Posterior vena cava (tissue), 2 donors: ENCODE measurements around the gene RREB1. TPM values are rescaled to one million over a fixed set of nuclear protein-coding genes. Genes with fewer than 3 reads are reported as not detected.
A peak's percentile ranks its signal among the peaks of the same experiment; 100 is the strongest.

ENCODE experiments used
- DNase-seq: peaks from one replicate; pipeline ENCODE4 v3.0.0-alpha.2; 2020; ENCODE audit warnings: low spot score
- intact Hi-C, 2 donors: fragments of 100-400 bp; cut with DNase I; formaldehyde crosslinking; loops; one replicate each; pipeline versions ENCODE4 v1.14.1 to v1.14.2; 2022 to 2023
- total RNA-seq, 2 donors: library from RNA; stranded (reverse); fragmentation: NEBNext Ultra II Directional; extraction: Animal tissue kit (Norgen Biotek cat#: 25700); gene quantifications; one replicate each; pipeline ENCODE4 v1.2.1, GENCODE V29; 2021
- donor health status: DM: yes; HTN: yes; CAD: no.
- donor health status: DM: yes; HTN: yes; CAD: no.

RREB1 gene
- total RNA-seq, 2 donors from 2014 or later: 28.8 to 31.8 TPM

- intact Hi-C loops: no loop called here
- no peak for DNase-seq
Observed at GRCh38 chr6:7088076-7088742, 19.6 kb upstream of the RREB1 start.

GRCh38 chr6:7098993-7099392, 8.8 kb upstream of the RREB1 start:
- intact Hi-C loops: no loop called here
- no peak for DNase-seq

GRCh38 chr6:7100072-7100752, 7.5 kb upstream of the RREB1 start:
- intact Hi-C loops: loop anchor here in 1 of 2 donors (10.0 kb wide), 1 partner anchor 145 kb away; no protein-coding TSS in a partner anchor
- no peak for DNase-seq

- intact Hi-C loops: loop anchor here in 1 of 2 donors (10.0 kb wide), 1 partner anchor 144 kb away; no protein-coding TSS in a partner anchor
- no peak for DNase-seq
Observed at GRCh38 chr6:7100753-7101081, 7.0 kb upstream of the RREB1 start.

GRCh38 chr6:7101290-7101689, 6.5 kb upstream of the RREB1 start:
- intact Hi-C loops: loop anchor here in 1 of 2 donors (10.0 kb wide), 1 partner anchor 144 kb away; no protein-coding TSS in a partner anchor

GRCh38 chr6:7104752-7105151, 3.0 kb upstream of the RREB1 start:
- intact Hi-C loops: loop anchor here in 1 of 2 donors (10.0 kb wide), 1 partner anchor 140 kb away; no protein-coding TSS in a partner anchor
- DNase-seq: no peak

More at GRCh38 chr6:7101290-7101689, 6.5 kb upstream of the RREB1 start:
- DNase-seq: no peak

GRCh38 chr6:7106215-7106751, 1.5 kb upstream of the RREB1 start:
- intact Hi-C loops: loop anchor here in 1 of 2 donors (10.0 kb wide), 1 partner anchor 139 kb away; no protein-coding TSS in a partner anchor
- no peak for DNase-seq

- DNase-seq: no peak
- intact Hi-C loops: loop anchor here in 1 of 2 donors (10.0 kb wide), 1 partner anchor 138 kb away; no protein-coding TSS in a partner anchor
Observed at GRCh38 chr6:7106752-7107577, 796 bp upstream of the RREB1 start.

GRCh38 chr6:7108196-7108963, 619 bp downstream of the RREB1 start:
- intact Hi-C loops: loop anchor here in 1 of 2 donors (10.0 kb wide), 1 partner anchor 136 kb away; no protein-coding TSS in a partner anchor
- DNase-seq: peak; percentile 92

- DNase-seq: peak; percentile 85
- intact Hi-C loops: loop anchor here in 1 of 2 donors (10.0 kb wide), 1 partner anchor 136 kb away; no protein-coding TSS in a partner anchor
Observed at GRCh38 chr6:7108964-7109836, 1.4 kb downstream of the RREB1 start.

GRCh38 chr6:7110092-7110792, 2.5 kb downstream of the RREB1 start:
- no peak for DNase-seq
- intact Hi-C loops: no loop called here

GRCh38 chr6:7111095-7111690, 3.4 kb downstream of the RREB1 start:
- DNase-seq: no peak
- intact Hi-C loops: no loop called here

- DNase-seq: no peak
- intact Hi-C loops: no loop called here
Observed at GRCh38 chr6:7112171-7112570, 4.4 kb downstream of the RREB1 start.

- intact Hi-C loops: no loop called here
- no peak for DNase-seq
Observed at GRCh38 chr6:7112741-7113313, 5.1 kb downstream of the RREB1 start.

- intact Hi-C loops: no loop called here
- no peak for DNase-seq
Observed at GRCh38 chr6:7114744-7115458, 7.1 kb downstream of the RREB1 start.
